ENCODE results near the gene DNAJA3. TPM values are rescaled to one million over a fixed set of nuclear protein-coding genes. Genes with fewer than 3 reads are reported as not detected.
"Not testable (repeated sequence)": the region's sequence is repeated elsewhere in the genome, so short reads cannot be mapped to it uniquely, and the experiment has no call there.

The DNAJA3 gene
- total RNA-seq, 1 donor from 2014 or later: 72.7 TPM

DNA sequence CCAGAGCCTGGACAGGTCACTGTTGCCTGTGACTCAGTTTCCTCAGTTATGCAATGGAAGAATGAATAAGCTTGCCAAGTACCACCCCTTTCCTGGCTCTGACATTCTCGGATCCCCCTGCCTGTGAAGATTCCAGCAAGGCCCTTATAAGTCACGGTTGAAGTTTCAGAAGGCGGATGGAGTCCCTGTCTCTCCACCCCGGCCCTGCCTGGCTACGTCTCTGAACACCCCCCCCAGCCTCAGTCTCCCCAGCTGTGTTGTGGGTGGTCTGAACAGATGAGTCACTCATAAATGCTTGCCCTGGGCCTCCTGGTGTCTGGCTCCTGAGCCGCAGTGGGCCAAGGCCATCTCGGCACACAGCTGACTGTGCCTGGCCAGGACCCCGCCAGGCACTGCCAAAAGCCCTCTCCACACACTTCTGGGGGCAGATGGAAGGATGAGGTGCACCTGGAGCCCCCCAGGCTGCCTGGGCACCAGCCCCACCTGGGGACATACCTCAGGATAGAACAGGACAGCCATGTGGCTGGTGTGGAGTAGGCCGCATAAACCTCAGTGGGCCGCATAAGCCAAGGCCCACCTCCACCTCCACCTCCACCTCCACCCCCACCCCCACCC is 38.6 kb upstream of the DNAJA3 start:
- DNase-seq (ENCODE audit: low read depth): no peak

GRCh38 chr16:4387781-4388180 is 37.9 kb upstream of the DNAJA3 start:
- no peak for DNase-seq (ENCODE audit: low read depth)

DNA sequence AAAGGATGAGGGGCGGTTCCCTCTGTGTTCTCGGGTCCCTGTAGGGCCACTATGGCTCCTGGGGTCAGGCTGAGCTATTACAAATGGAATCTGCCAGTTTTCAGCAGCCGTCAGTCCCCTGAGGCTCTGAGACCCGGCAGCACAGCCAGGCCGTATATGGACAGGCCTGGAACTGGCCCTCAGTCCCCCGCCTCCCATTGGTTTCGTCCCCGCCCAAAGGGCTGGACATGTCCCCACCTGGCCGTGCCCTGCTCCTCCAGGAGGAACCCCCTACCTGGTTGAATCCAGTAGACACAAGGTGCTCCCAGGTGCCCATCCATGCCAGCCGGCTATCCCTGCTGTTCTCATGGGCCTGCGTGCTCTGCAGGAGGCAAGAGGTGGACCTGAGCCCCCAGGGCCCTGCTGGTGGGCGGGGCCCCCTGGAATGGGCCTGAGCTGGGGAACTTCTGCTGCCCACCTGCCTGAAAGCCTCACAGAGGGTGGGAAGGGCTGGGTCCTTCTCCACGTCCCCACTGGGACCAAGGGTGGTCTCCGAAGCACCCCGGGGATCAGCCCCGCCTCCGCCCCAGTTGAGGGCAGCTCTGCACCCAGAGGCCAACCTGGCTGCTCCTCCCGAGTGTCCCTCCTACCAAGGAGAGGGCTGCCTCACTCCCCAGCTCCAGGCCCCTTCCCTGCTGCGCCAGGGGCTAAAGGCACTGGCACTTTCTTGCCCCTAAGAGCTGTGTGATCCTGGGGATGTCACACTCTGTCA is 37.2 kb upstream of the DNAJA3 start:
- no peak for DNase-seq (ENCODE audit: low read depth)

DNA sequence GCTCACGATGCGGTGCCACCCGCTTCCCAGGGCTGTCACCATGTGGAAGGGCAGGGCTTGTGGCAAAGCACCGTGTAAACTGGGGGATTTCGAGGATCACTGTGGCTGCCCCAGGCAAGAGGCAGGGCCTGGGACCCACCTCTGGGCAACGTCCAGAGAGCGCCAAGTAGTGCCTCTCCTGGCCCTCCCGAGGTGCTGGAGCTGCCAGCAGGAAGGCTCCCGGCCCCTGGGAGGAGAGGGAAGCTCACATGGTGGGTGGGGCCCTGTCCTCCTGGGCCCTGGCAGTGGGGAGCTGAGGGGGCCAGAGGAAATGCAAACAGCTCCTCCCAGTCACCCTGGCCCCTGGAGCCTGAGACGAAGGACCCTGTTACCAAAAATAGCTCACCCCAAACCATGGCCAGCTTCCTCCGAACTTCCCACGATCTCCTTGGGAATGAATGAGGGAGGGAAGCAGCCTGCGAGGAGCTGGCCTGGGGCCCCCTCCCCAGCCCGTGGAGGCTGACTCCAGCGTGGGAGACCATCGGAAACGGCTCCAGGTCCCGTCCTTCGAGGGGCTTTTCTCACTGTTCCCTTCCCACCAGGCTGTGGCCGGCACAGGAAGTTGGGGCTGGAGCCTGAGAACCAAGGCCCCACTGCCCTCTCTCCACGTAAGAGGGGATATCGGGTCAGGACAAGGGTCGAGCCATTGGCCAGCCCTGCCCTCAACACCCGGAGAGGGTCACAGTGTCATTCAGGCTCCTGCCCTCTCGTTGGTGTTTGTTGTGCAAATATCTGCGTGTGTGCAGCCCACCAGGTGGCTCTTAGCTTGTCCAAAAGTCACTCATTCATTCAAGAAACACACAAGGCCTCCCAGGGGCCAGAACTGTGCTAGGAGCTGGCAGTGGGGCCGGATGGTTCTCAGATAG is 36.4 kb upstream of the DNAJA3 start:
- no peak for DNase-seq (ENCODE audit: low read depth)

- DNase-seq (ENCODE audit: low read depth): no peak
Measured at GRCh38 chr16:4390266-4391260, 35.1 kb upstream of the DNAJA3 start.

DNA sequence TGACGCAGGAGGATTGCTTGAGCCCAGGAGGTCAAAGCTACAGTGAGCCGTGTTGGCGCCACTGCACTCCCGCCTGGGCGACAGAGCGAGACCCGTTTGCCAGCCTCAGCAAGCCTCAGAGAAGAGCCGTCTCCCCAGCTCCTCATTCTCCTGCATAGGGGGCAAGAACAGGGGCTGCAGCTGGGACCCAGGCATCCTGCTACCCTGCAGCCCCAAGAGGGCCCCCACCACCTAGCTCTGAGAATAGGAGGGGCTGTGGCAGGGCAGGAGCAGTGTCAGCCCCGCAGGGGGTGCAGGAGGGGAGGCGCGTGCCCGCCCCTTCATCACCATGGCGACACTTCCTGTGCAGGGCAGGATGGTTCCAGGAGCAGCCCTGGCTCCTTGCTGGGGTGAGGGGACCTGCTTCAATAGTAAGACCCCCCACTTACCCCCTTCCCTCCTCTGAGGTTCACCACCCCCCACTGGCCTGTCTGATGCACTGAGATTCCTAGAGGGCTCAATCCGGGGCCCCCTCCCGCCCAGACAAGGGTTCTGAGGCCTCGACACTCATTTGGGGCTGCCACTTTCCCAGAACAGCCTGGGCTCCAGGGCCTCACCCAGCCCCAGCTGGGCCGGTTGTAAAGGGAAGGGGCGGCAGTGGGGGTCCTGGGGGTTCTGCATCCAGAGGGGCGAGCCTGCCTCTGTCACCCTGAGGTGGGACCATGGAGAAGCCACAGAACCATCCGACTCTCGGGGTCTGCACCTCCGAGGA is 33.9 kb upstream of the DNAJA3 start:
- DNase-seq (ENCODE audit: low read depth): no peak

- no peak for DNase-seq (ENCODE audit: low read depth)
Measured at GRCh38 chr16:4392382-4393239, 33.1 kb upstream of the DNAJA3 start.

GRCh38 chr16:4393240-4393600 is 32.4 kb upstream of the DNAJA3 start:
- no peak for DNase-seq (ENCODE audit: low read depth)

DNA sequence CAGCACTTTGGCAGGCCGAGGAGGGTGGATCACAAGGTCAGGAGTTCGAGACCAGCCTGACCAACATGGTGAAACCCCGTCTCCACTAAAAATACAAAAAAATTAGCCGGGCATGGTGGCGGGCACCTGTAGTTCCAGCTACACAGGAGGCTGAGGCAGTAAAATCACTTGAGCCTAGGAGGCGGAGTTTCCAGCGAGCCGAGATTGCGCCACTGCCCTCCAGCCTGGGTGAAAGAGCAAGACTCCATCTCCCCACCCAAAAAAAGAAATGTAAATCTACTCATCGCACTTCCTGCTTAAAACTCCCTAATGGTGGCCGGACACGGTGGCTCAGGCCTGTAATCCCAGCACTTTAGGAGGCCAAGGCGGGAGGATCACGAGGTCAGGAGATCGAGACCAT is 31.8 kb upstream of the DNAJA3 start:
- not testable (repeated sequence) for DNase-seq (ENCODE audit: low read depth)

DNA sequence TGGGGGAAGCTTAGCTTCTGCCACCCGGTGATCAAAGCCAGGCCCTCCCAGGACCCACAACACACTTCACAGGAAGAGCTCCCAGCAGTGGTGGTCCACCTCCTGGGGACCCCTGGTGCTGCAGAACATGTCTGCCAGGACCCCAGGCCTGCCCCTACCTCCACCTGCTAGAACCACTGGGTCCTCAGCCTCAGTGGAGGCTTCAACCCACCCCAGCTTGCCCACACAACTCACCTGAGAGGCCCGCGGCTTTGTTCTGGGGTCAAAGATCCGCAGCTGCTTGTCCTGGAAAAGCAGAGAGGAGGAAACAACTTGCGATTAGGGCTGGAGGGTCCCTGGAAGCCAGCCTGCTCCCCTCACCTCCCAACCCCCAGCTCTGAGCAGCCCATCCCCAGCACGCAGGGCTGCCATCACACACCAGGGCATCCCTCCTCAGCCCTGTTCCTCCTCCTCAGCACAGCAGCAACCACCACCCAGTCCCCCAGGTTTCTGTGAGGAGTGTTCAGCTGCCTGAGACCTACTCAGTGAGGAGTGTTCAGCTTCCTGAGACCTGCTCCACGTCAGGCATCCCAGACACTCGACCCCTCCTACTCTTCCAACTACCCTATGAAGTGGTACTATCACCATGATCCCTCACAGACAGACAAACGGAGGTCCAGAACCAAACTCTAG is 30.5 kb upstream of the DNAJA3 start:
- DNase-seq (ENCODE audit: low read depth): no peak

- DNase-seq (ENCODE audit: low read depth): no peak
Measured at GRCh38 chr16:4399001-4399730, 26.5 kb upstream of the DNAJA3 start.

GRCh38 chr16:4401094-4401501 is 24.6 kb upstream of the DNAJA3 start:
- no peak for DNase-seq (ENCODE audit: low read depth)

DNA sequence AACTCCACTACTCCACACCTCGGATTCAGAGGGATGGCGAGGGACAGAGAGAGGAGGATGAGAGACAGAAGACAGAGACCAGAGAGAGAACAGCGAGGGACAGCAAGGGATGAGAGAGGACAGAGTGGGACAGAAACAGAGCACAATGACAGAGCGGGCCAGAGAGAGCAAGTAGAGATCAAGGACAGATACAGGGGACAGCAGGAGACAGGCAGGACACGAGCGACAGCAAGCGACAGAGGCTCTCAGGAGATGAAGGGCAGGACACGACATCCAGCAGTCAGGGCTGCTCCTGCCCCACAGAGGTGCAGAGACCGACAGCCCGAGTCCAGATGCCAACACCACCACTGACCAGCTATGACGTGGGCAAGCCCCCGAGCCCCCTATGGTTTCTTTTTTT is 24.2 kb upstream of the DNAJA3 start:
- no peak for DNase-seq (ENCODE audit: low read depth)

GRCh38 chr16:4402439-4403132 is 23.1 kb upstream of the DNAJA3 start:
- peak; percentile 77 for DNase-seq (ENCODE audit: low read depth)

- DNase-seq (ENCODE audit: low read depth): no peak
Measured at GRCh38 chr16:4403133-4403949, 22.3 kb upstream of the DNAJA3 start.

GRCh38 chr16:4404247-4404966 is 21.3 kb upstream of the DNAJA3 start:
- DNase-seq (ENCODE audit: low read depth): peak; percentile 41

Measured in myocyte (in vitro differentiated cells).